Measurements from ENCODE around the gene MMP11. TPM values are rescaled to one million over a fixed set of nuclear protein-coding genes. Genes with fewer than 3 reads are reported as not detected.

The MMP11 gene
- polyA plus RNA-seq, 1 of the 3 experiments (the other 2 are of a cell fraction): 64.4 TPM

GRCh38 chr22:23790819-23791737 lies 18.4 kb downstream of the MMP11 start:
- Histone ChIP-seq H3K36me3 (replicated peaks in 1 of 2; ENCODE audit: control insufficient read depth in 1 of 2, insufficient read depth in 2 of 2, low read length in 1 of 2) (peaks cover 20 to 31% of the 10 kb centered on the region in 2 experiments), H3K4me3 (ENCODE audit: low read depth in 2 of 2, low read length in 1 of 2) (no peak overlapping the region), H3K4me1 (ENCODE audit: control insufficient read depth in 1 of 2, insufficient read depth in 2 of 2, low read depth in 1 of 2, low read length in 1 of 2) (peaks cover 0 to 44% of the 10 kb centered on the region in 2 experiments; a peak in 2 of 4 replicates), H3K9me3 (no peaks in the 10 kb centered on the region), H3K27ac (ENCODE audit: low read depth in 2 of 2, low read length in 1 of 2) (peak overlapping the region in 1 of 2 experiments; percentile 78; a peak in 2 of 4 replicates), H4K20me1 (ENCODE audit: insufficient read depth) (peaks cover 56% of the 10 kb centered on the region), H3K9me2 (no peaks in the 10 kb centered on the region), H3K27me3 (ENCODE audit: insufficient read depth) (no peaks in the 10 kb centered on the region), H3F3A (replicated peaks; ENCODE audit: insufficient read depth) (peaks cover 3% of the 10 kb centered on the region), H3K4me2 (no peak overlapping the region), H3K9ac (no peak overlapping the region), H2AFZ (ENCODE audit: low read depth) (no peak overlapping the region), H3K79me2 (ENCODE audit: insufficient read depth) (peaks cover 73% of the 10 kb centered on the region)
- TF ChIP-seq MXI1 (IDR thresholded peaks at IDR 0.05; ENCODE audit: low read depth, low read length): no peak
- TF ChIP-seq POLR2AphosphoS5 (IDR thresholded peaks at IDR 0.05; ENCODE audit: low read depth, low read length): peak; percentile 30; the same call in 1 of the 2 replicates
- no peak for TF ChIP-seq RAD21 (IDR thresholded peaks at IDR 0.05; ENCODE audit: low read length)
- peak; percentile 72 for TF ChIP-seq CHD2 (IDR thresholded peaks at IDR 0.05; ENCODE audit: low read length, partially characterized antibody)
- TF ChIP-seq TCF12 (IDR thresholded peaks at IDR 0.05): peak; percentile 78
- peak; percentile 78 for TF ChIP-seq RCOR1 (IDR thresholded peaks at IDR 0.05; ENCODE audit: low read length)
- TF ChIP-seq GATA2 (CRISPR knock-in tag; IDR thresholded peaks at IDR 0.05): peak; percentile 58
- peak; percentile 45; the same call in 1 of the 2 replicates for TF ChIP-seq FOXJ3 (CRISPR knock-in tag; IDR thresholded peaks at IDR 0.05)
- peak; percentile 79 for DNase-seq
- WGBS (ENCODE audit: low lambda C conversion rate): 59% methylated on average over 11 of the region's 11 CpGs
- ChIA-PET CTCF (interaction anchor here (1.4 to 5.3 kb wide), 4 partner anchors 17 to 58 kb away, joined by 3 to 36 read pairs (median 16); partner anchors contain the start of gene CHCHD10), POLR2A (no interaction called here)

GRCh38 chr22:23791738-23792645 lies 19.3 kb downstream of the MMP11 start:
- Histone ChIP-seq H3K27ac (ENCODE audit: low read depth in 2 of 2, low read length in 1 of 2) (peak overlapping the region in 1 of 2 experiments; percentile 78; a peak in 2 of 4 replicates), H4K20me1 (ENCODE audit: insufficient read depth) (peaks cover 56% of the 10 kb centered on the region), H3K4me3 (ENCODE audit: low read depth in 2 of 2, low read length in 1 of 2) (no peak overlapping the region), H3K4me2 (no peak overlapping the region), H3K9ac (no peak overlapping the region), H3K4me1 (ENCODE audit: control insufficient read depth in 1 of 2, insufficient read depth in 2 of 2, low read depth in 1 of 2, low read length in 1 of 2) (peaks cover 0 to 38% of the 10 kb centered on the region in 2 experiments; a peak in 2 of 4 replicates), H3K79me2 (ENCODE audit: insufficient read depth) (peaks cover 73% of the 10 kb centered on the region), H2AFZ (ENCODE audit: low read depth) (no peak overlapping the region), H3K9me3 (no peaks in the 10 kb centered on the region), H3K36me3 (replicated peaks in 1 of 2; ENCODE audit: control insufficient read depth in 1 of 2, insufficient read depth in 2 of 2, low read length in 1 of 2) (peaks cover 25 to 37% of the 10 kb centered on the region in 2 experiments), H3K9me2 (no peaks in the 10 kb centered on the region), H3F3A (replicated peaks; ENCODE audit: insufficient read depth) (peaks cover 3% of the 10 kb centered on the region), H3K27me3 (ENCODE audit: insufficient read depth) (no peaks in the 10 kb centered on the region)
- WGBS (ENCODE audit: low lambda C conversion rate): 94% methylated on average over 21 of the region's 25 CpGs
- 0 out of 2 replicates have a peak, but pooled peaks have one; percentile 26 for TF ChIP-seq MXI1 (IDR thresholded peaks at IDR 0.05; ENCODE audit: low read depth, low read length)
- no peak for TF ChIP-seq IRF3 (IDR thresholded peaks at IDR 0.05; ENCODE audit: low read depth, low read length)
- DNase-seq: peak; percentile 34
- ChIA-PET POLR2A (no interaction called here), CTCF (interaction anchor here (0.8 to 5.3 kb wide), 7 partner anchors 21 to 61 kb away, joined by 3 to 36 read pairs (median 4); partner anchors contain the start of gene CHCHD10)

Data from SK-N-SH (cell line).